ENCODE measurements around the gene ADAMTS17.

- TF ChIP-seq POLR2A (IDR thresholded peaks at IDR 0.05) (no peak), CTCF (IDR thresholded peaks at IDR 0.05) (no peak), EP300 (IDR thresholded peaks at IDR 0.05; ENCODE audit: low read depth) (no peak)
These were observed 152.5 kb downstream of the ADAMTS17 start for GRCh38 chr15:100189319-100189718.
